Colonic mucosa (tissue), 4 donors: ENCODE measurements around the gene ARHGAP26. TPM values are rescaled to one million over a fixed set of nuclear protein-coding genes. Genes with fewer than 3 reads are reported as not detected.

ENCODE experiments used
- DNase-seq: peaks from one replicate; pipeline ENCODE4 v3.0.0-alpha.2; 2020
- H3K27ac ChIP-seq: fragments of 200-600 bp; one replicate; pipeline ENCODE4 v1.8.0; 2021
- H3K27me3 ChIP-seq: fragments of 200-600 bp; one replicate; pipeline ENCODE4 v1.8.0; 2021
- H3K36me3 ChIP-seq: fragments of 200-600 bp; one replicate; pipeline ENCODE4 v1.8.0; 2021
- H3K4me1 ChIP-seq: fragments of 200-600 bp; one replicate; pipeline ENCODE4 v1.8.0; 2021; ENCODE audit warnings: mild to moderate bottlenecking
- H3K4me3 ChIP-seq: fragments of 200-600 bp; one replicate; pipeline ENCODE4 v1.8.0; 2021
- H3K9ac ChIP-seq, 2 donors: one replicate each; pipeline ENCODE4 v1.7.0; 2013; ENCODE audit warnings: control low read depth in 2 of 2, low read depth in 2 of 2, low read length in 2 of 2
- H3K9me3 ChIP-seq: fragments of 200-600 bp; one replicate; pipeline ENCODE4 v1.8.0; 2021
- CTCF ChIP-seq: fragments of 200-600 bp; IDR thresholded peaks from one replicate; pipeline ENCODE4 v1.8.0; 2022; ENCODE audit warnings: antibody characterized with exemption, mild to moderate bottlenecking
- intact Hi-C: fragments of 100-400 bp; cut with DNase I; formaldehyde crosslinking; loops from one replicate; pipeline ENCODE4 v1.14.1; 2022
- total RNA-seq, 2 donors: library from RNA; stranded (reverse); fragmentation: NEBNext Ultra II Directional in 1 of 2; extraction: Animal tissue kit (Norgen Biotek cat#: 25700) in 1 of 2; gene quantifications; one replicate each; pipeline ENCODE4 v1.2.1, GENCODE V29; 2021
- donor health status: healthy.
- donor health status: DM: no; HTN: no; CAD: no.
- donor health status: DM: no; HTN: no; CAD: no.

The ARHGAP26 gene
- total RNA-seq, 2 donors from 2014 or later, result 59.1 to 74.0 TPM

- H3K27me3 ChIP-seq, result no peaks in the 10 kb centered on the region
- peaks cover 13% of the 10 kb centered on the region for H3K4me1 ChIP-seq
- H3K9ac ChIP-seq, result no peak overlapping the region
- intact Hi-C loops, result no loop called here
- no peak for DNase-seq
- no peak overlapping the region for H3K4me3 ChIP-seq
- no peaks in the 10 kb centered on the region for H3K9me3 ChIP-seq
- H3K36me3 ChIP-seq, result no peaks in the 10 kb centered on the region
- TF ChIP-seq CTCF, result no peak
- no peak overlapping the region for H3K27ac ChIP-seq
Observed at GRCh38 chr5:142849466-142849865, 79.3 kb downstream of the ARHGAP26 start.

- H3K27ac ChIP-seq, result no peak overlapping the region
- no peak for DNase-seq
- H3K27me3 ChIP-seq, result no peaks in the 10 kb centered on the region
- intact Hi-C loops, result no loop called here
- H3K36me3 ChIP-seq, result no peaks in the 10 kb centered on the region
- H3K9ac ChIP-seq, result no peak overlapping the region
- no peaks in the 10 kb centered on the region for H3K9me3 ChIP-seq
- H3K4me1 ChIP-seq, result peaks cover 12% of the 10 kb centered on the region
- no peak overlapping the region for H3K4me3 ChIP-seq
- no peak for TF ChIP-seq CTCF
Observed at GRCh38 chr5:142849880-142850279, 79.7 kb downstream of the ARHGAP26 start.

GRCh38 chr5:142851731-142852130 lies 81.6 kb downstream of the ARHGAP26 start:
- H3K36me3 ChIP-seq, result no peaks in the 10 kb centered on the region
- no peaks in the 10 kb centered on the region for H3K27me3 ChIP-seq
- no peak for TF ChIP-seq CTCF
- H3K9me3 ChIP-seq, result no peaks in the 10 kb centered on the region
- no peak overlapping the region for H3K4me3 ChIP-seq
- no peak for DNase-seq
- no peak overlapping the region for H3K9ac ChIP-seq
- no peak overlapping the region for H3K27ac ChIP-seq
- intact Hi-C loops, result no loop called here
- H3K4me1 ChIP-seq, result no peaks in the 10 kb centered on the region

GRCh38 chr5:142852416-142853198 lies 82.4 kb downstream of the ARHGAP26 start:
- H3K9ac ChIP-seq, result no peak overlapping the region
- H3K27me3 ChIP-seq, result no peaks in the 10 kb centered on the region
- H3K4me1 ChIP-seq, result peaks cover 6% of the 10 kb centered on the region
- no peaks in the 10 kb centered on the region for H3K36me3 ChIP-seq
- no peak overlapping the region for H3K27ac ChIP-seq
- H3K4me3 ChIP-seq, result no peak overlapping the region
- no peak for TF ChIP-seq CTCF
- intact Hi-C loops, result no loop called here
- H3K9me3 ChIP-seq, result no peaks in the 10 kb centered on the region
- DNase-seq, result no peak

GRCh38 chr5:142853682-142854081 lies 83.5 kb downstream of the ARHGAP26 start:
- intact Hi-C loops, result no loop called here
- Histone ChIP-seq H3K4me3 (no peak overlapping the region), H3K36me3 (no peaks in the 10 kb centered on the region), H3K9ac (no peak overlapping the region), H3K9me3 (no peaks in the 10 kb centered on the region), H3K27me3 (no peaks in the 10 kb centered on the region), H3K4me1 (peaks cover 6% of the 10 kb centered on the region), H3K27ac (no peak overlapping the region)
- TF ChIP-seq CTCF, result no peak
- DNase-seq, result no peak
